H9 (cell line): ENCODE results near the gene CFAP99. TPM values are rescaled to one million over a fixed set of nuclear protein-coding genes. Genes with fewer than 3 reads are reported as not detected.

Experiments used
- DNase-seq: peaks from one replicate; pipeline ENCODE4 v3.0.0-alpha.2; 2017
- H2AFZ ChIP-seq: one replicate; pipeline ENCODE4 v1.6.1; 2013; ENCODE audit warnings: mild to moderate bottlenecking, low read length, control low read depth, moderate library complexity
- H2AK5ac ChIP-seq: 2 replicates; pipeline ENCODE4 v1.6.1; 2013; ENCODE audit warnings: low read length, control low read depth, mixed read lengths; ENCODE audit not compliant: insufficient read length
- H2BK120ac ChIP-seq: one replicate; pipeline ENCODE4 v1.6.1; 2013; ENCODE audit warnings: low read depth, mild to moderate bottlenecking, low read length, control low read depth, inconsistent platforms; ENCODE audit not compliant: poor library complexity, severe bottlenecking
- H2BK12ac ChIP-seq: 2 replicates; pipeline ENCODE4 v1.6.1; 2013; ENCODE audit warnings: low read length, control low read depth, mixed read lengths, low read depth; ENCODE audit not compliant: insufficient read length
- H2BK15ac ChIP-seq: 2 replicates; pipeline ENCODE4 v1.6.1; 2013; ENCODE audit warnings: low read depth, low read length, control low read depth
- H2BK20ac ChIP-seq: one replicate; pipeline ENCODE4 v1.6.1; 2013; ENCODE audit warnings: low read depth, mild to moderate bottlenecking, low read length, control low read depth, inconsistent platforms; ENCODE audit not compliant: poor library complexity, severe bottlenecking
- H2BK5ac ChIP-seq: 2 replicates; pipeline ENCODE4 v1.6.1; 2013; ENCODE audit warnings: low read length, control low read depth, mixed read lengths; ENCODE audit not compliant: insufficient read length
- H3K14ac ChIP-seq: 2 replicates; pipeline ENCODE4 v1.6.1; 2013; ENCODE audit warnings: low read length, control low read depth; ENCODE audit not compliant: insufficient read depth
- H3K18ac ChIP-seq: 2 replicates; pipeline ENCODE4 v1.6.1; 2013; ENCODE audit warnings: low read depth, mild to moderate bottlenecking, mixed read lengths, low read length, control low read depth; ENCODE audit not compliant: insufficient read length
- H3K23ac ChIP-seq: 2 replicates; pipeline ENCODE4 v1.6.1; 2013; ENCODE audit warnings: low read length, control low read depth, mixed read lengths, low read depth; ENCODE audit not compliant: insufficient read length
- H3K23me2 ChIP-seq: 2 replicates; pipeline ENCODE4 v1.6.1; 2013; ENCODE audit warnings: low read depth, mild to moderate bottlenecking, mixed read lengths, low read length, control low read depth; ENCODE audit not compliant: insufficient read length, poor library complexity, severe bottlenecking
- H3K27ac ChIP-seq: 2 replicates; pipeline ENCODE4 v1.5.1; 2013; ENCODE audit warnings: low read length, control low read depth, mixed read lengths, low read depth; ENCODE audit not compliant: insufficient read length
- H3K27me3 ChIP-seq: 2 replicates; pipeline ENCODE4 v1.6.1; 2013; ENCODE audit warnings: low read length, control low read depth, inconsistent platforms; ENCODE audit not compliant: insufficient read depth
- H3K4ac ChIP-seq: 2 replicates; pipeline ENCODE4 v1.6.1; 2013; ENCODE audit warnings: low read depth, mild to moderate bottlenecking, control low read depth, inconsistent platforms, low read length, moderate library complexity
- H3K4me1 ChIP-seq: 2 replicates; pipeline ENCODE4 v1.6.1; 2013; ENCODE audit warnings: low read length, control low read depth, inconsistent platforms; ENCODE audit not compliant: insufficient read depth
- H3K4me2 ChIP-seq: 2 replicates; pipeline ENCODE4 v1.6.1; 2013; ENCODE audit warnings: low read length, control low read depth, mixed read lengths; ENCODE audit not compliant: insufficient read length, insufficient read depth
- H3K56ac ChIP-seq: 2 replicates; pipeline ENCODE4 v1.6.1; 2013; ENCODE audit warnings: low read depth, mild to moderate bottlenecking, mixed read lengths, low read length, control low read depth; ENCODE audit not compliant: insufficient read length
- H3K79me1 ChIP-seq: 2 replicates; pipeline ENCODE4 v1.6.1; 2013; ENCODE audit warnings: low read depth, mild to moderate bottlenecking, moderate library complexity, low read length, control low read depth, inconsistent platforms; ENCODE audit not compliant: insufficient read depth, poor library complexity, severe bottlenecking
- H3K79me2 ChIP-seq: 2 replicates; pipeline ENCODE4 v1.6.1; 2013; ENCODE audit warnings: low read length, control low read depth, inconsistent platforms; ENCODE audit not compliant: insufficient read depth
- H3K9ac ChIP-seq: 2 replicates; pipeline ENCODE4 v1.6.1; 2013; ENCODE audit warnings: low read length, control low read depth, mixed read lengths; ENCODE audit not compliant: insufficient read length; ENCODE audit errors: extremely low read depth
- H3K9me3 ChIP-seq: one replicate; pipeline ENCODE4 v1.6.1; 2013; ENCODE audit warnings: low read depth, low read length, inconsistent platforms; ENCODE audit not compliant: control insufficient read depth
- H3T11ph ChIP-seq: one replicate; pipeline ENCODE4 v1.6.1; 2013; ENCODE audit warnings: mild to moderate bottlenecking, low read length, control low read depth, inconsistent platforms
- H4K20me1 ChIP-seq: one replicate; pipeline ENCODE4 v1.6.1; 2013; ENCODE audit not compliant: control insufficient read depth, insufficient read length, insufficient read depth
- H4K5ac ChIP-seq: 2 replicates; pipeline ENCODE4 v1.6.1; 2013; ENCODE audit warnings: low read depth, mild to moderate bottlenecking, mixed read lengths, low read length, control low read depth; ENCODE audit not compliant: insufficient read length
- H4K8ac ChIP-seq: replicated peaks from 2 replicates; pipeline ENCODE4 v1.6.1; 2013; ENCODE audit warnings: low read length, control low read depth, mixed read lengths, low read depth; ENCODE audit not compliant: insufficient read length
- H4K91ac ChIP-seq: 2 replicates; pipeline ENCODE4 v1.6.1; 2013; ENCODE audit warnings: low read depth, mild to moderate bottlenecking, moderate library complexity, mixed read lengths, low read length, control low read depth; ENCODE audit not compliant: insufficient read length
- H3K27ac Mint-ChIP-seq, 3 experiments: 2 replicates in 2 of 3; 3 replicates in 1 of 3; pipeline ENCODE4 v1.8.0; 2020 to 2021; ENCODE audit warnings: mixed read lengths in 3 of 3, mild to moderate bottlenecking in 1 of 3, moderate library complexity in 1 of 3
- H3K27me3 Mint-ChIP-seq: 2 replicates; pipeline ENCODE4 v1.8.0; 2021; ENCODE audit warnings: low read depth, mild to moderate bottlenecking, moderate library complexity, mixed read lengths
- H3K36me3 Mint-ChIP-seq, 3 experiments: 2 replicates in 2 of 3; 3 replicates in 1 of 3; pipeline ENCODE4 v1.8.0; 2020 to 2021; ENCODE audit warnings: low read depth in 3 of 3, mixed read lengths in 3 of 3; ENCODE audit not compliant: insufficient read depth in 1 of 3
- H3K4me1 Mint-ChIP-seq, 2 experiments: 2 replicates each; pipeline ENCODE4 v1.8.0; 2020; ENCODE audit warnings: mixed read lengths in 2 of 2
- H3K4me3 Mint-ChIP-seq, 2 experiments: 2 replicates in 1 of 2; 3 replicates in 1 of 2; pipeline ENCODE4 v1.8.0; 2020 to 2021; ENCODE audit warnings: mild to moderate bottlenecking in 2 of 2, mixed read lengths in 2 of 2, moderate library complexity in 1 of 2
- H3K9me3 Mint-ChIP-seq, 2 experiments: 2 replicates in 1 of 2; 3 replicates in 1 of 2; pipeline ENCODE4 v1.8.0; 2020; ENCODE audit warnings: mild to moderate bottlenecking in 2 of 2, mixed read lengths in 2 of 2, moderate library complexity in 1 of 2
- CTCF ChIP-seq: fragments of 200-600 bp; sonication (generic); conservative IDR thresholded peaks from 3 replicates; pipeline ENCODE4 v1.8.0; 2021; ENCODE audit warnings: antibody characterized with exemption, mild to moderate bottlenecking
- whole genome bisulfite sequencing: extraction: QIAGEN DNeasy Blood & Tissue Kit; methylation state at CpG from one replicate; pipeline ENCODE4 v1.1.7; 2013; ENCODE audit warnings: missing lambda C conversion rate, low lambda C conversion rate, mixed read lengths; ENCODE audit not compliant: insufficient read length; ENCODE audit errors: extremely low coverage; 5-methylcytosine and 5-hydroxymethylcytosine counted together
- total RNA-seq: library from RNA; stranded (reverse); gene quantifications from 2 replicates; pipeline ENCODE4 v1.2.1, GENCODE V29; 2021

CFAP99 gene
- total RNA-seq, 1 experiment from 2014 or later: 0.35 TPM

- no peak overlapping the region for H3K4me3 Mint-ChIP-seq
- Histone ChIP-seq H3T11ph (no peak overlapping the region), H3K79me2 (no peaks in the 10 kb centered on the region), H3K4me2 (no peak overlapping the region), H3K27me3 (no peaks in the 10 kb centered on the region), H4K5ac (no peak overlapping the region), H3K56ac (no peak overlapping the region), H3K9ac (no peak overlapping the region), H2BK20ac (no peak overlapping the region), H2BK15ac (no peak overlapping the region), H3K9me3 (no peaks in the 10 kb centered on the region), H4K91ac (no peak overlapping the region), H3K79me1 (no peaks in the 10 kb centered on the region), H3K4me1 (peaks cover 8% of the 10 kb centered on the region; the same call in 1 of the 2 replicates), H2AFZ (no peak overlapping the region), H2BK120ac (no peak overlapping the region), H3K4ac (no peak overlapping the region), H3K27ac (no peak overlapping the region), H2AK5ac (no peak overlapping the region), H4K8ac (no peak overlapping the region), H3K14ac (peak overlapping the region; percentile 39; the same call in 1 of the 2 replicates), H3K23me2 (peaks cover 2% of the 10 kb centered on the region), H3K23ac (no peak overlapping the region), H2BK12ac (no peak overlapping the region), H4K20me1 (peaks cover 2% of the 10 kb centered on the region), H3K18ac (no peak overlapping the region), H2BK5ac (no peak overlapping the region)
- TF ChIP-seq CTCF: no peak
- H3K27me3 Mint-ChIP-seq: peaks cover 16% of the 10 kb centered on the region
- no peak for DNase-seq
- H3K27ac Mint-ChIP-seq: peak overlapping the region in 1 of 3 experiments; percentile 73; a peak in 1 of 7 replicates
- peaks cover 42 to 48% of the 10 kb centered on the region in 2 experiments for H3K4me1 Mint-ChIP-seq
- no CpG with 5 or more reads among the region's 9 CpGs for WGBS
- no peaks in the 10 kb centered on the region; a peak in 1 of 7 replicates for H3K36me3 Mint-ChIP-seq
- H3K9me3 Mint-ChIP-seq: no peaks in the 10 kb centered on the region; a peak in 1 of 5 replicates
Measured at GRCh38 chr4:2388429-2389182, 30.1 kb upstream of the CFAP99 start.
